Testis (tissue), 3 donors: ENCODE data around the gene PLK3. TPM values are rescaled to one million over a fixed set of nuclear protein-coding genes. Genes with fewer than 3 reads are reported as not detected.

ENCODE experiments used
- DNase-seq: peaks from one replicate; pipeline ENCODE4 v3.0.0-alpha.2; 2019
- H3K27ac ChIP-seq, 2 donors: fragments of 200-600 bp; sonication (generic); one replicate each; pipeline ENCODE4 v1.5.1; 2019
- H3K27me3 ChIP-seq: fragments of 200-600 bp; sonication (generic); one replicate; pipeline ENCODE4 v1.5.1; 2019
- H3K36me3 ChIP-seq: fragments of 200-600 bp; sonication (generic); one replicate; pipeline ENCODE4 v1.5.1; 2017; ENCODE audit warnings: low read depth; ENCODE audit errors: missing control alignments
- H3K4me1 ChIP-seq: fragments of 200-600 bp; sonication (generic); one replicate; pipeline ENCODE4 v1.5.1; 2019
- H3K4me3 ChIP-seq, 2 donors: fragments of 200-600 bp; sonication (generic); one replicate each; pipeline ENCODE4 v1.5.1; 2017 to 2019
- H3K9me3 ChIP-seq: fragments of 200-600 bp; sonication (generic); one replicate; pipeline ENCODE4 v1.5.1; 2017
- POLR2A ChIP-seq: fragments of 450-650 bp; IDR thresholded peaks from one replicate; pipeline ENCODE4 v1.6.1; 2017; ENCODE audit warnings: antibody characterized with exemption, mild to moderate bottlenecking, moderate library complexity
- WGBS, 2 donors: methylation state at CpG; one replicate each; pipeline ENCODE4 v1.1.5; 2018; 5-methylcytosine and 5-hydroxymethylcytosine counted together
- intact Hi-C: fragments of 100-400 bp; cut with DNase I; formaldehyde crosslinking; loops from one replicate; pipeline ENCODE4 v1.15.1; 2023; ENCODE audit warnings: low total_unique reads
- polyA plus RNA-seq: library from polyadenylated mRNA; stranded (reverse); fragments of 350-450 nt; fragmentation: Illumina TruSeq; extraction: RNeasy Lipid Tissue Mini Kit (QIAGEN cat#74804); gene quantifications from one replicate; pipeline ENCODE4 v1.2.3, GENCODE V29; 2014; ENCODE audit warnings: low read depth, low replicate concordance; ENCODE audit not compliant: insufficient read depth
- total RNA-seq, 2 donors: library from RNA; depleted of rRNA; stranded (reverse); fragments of >200 nt; gene quantifications; one replicate each; pipeline ENCODE4 v1.2.3, GENCODE V29; 2016
- TF ChIP-seq, protein P1 (sequence below), 3 experiments: fragments of 450-650 bp in 2 of 3; fragments of 200-600 bp in 1 of 3; sonication (generic) in 1 of 3; IDR thresholded peaks; one replicate each; pipeline ENCODE4 v1.5.1; 2016 to 2019; ENCODE audit warnings: antibody characterized with exemption in 3 of 3, mild to moderate bottlenecking in 2 of 3, moderate library complexity in 1 of 3

Gene PLK3
- total and polyA plus RNA-seq, 3 donors from 2014 or later = 7.2 to 17.2 (median 16.4) TPM

DNA sequence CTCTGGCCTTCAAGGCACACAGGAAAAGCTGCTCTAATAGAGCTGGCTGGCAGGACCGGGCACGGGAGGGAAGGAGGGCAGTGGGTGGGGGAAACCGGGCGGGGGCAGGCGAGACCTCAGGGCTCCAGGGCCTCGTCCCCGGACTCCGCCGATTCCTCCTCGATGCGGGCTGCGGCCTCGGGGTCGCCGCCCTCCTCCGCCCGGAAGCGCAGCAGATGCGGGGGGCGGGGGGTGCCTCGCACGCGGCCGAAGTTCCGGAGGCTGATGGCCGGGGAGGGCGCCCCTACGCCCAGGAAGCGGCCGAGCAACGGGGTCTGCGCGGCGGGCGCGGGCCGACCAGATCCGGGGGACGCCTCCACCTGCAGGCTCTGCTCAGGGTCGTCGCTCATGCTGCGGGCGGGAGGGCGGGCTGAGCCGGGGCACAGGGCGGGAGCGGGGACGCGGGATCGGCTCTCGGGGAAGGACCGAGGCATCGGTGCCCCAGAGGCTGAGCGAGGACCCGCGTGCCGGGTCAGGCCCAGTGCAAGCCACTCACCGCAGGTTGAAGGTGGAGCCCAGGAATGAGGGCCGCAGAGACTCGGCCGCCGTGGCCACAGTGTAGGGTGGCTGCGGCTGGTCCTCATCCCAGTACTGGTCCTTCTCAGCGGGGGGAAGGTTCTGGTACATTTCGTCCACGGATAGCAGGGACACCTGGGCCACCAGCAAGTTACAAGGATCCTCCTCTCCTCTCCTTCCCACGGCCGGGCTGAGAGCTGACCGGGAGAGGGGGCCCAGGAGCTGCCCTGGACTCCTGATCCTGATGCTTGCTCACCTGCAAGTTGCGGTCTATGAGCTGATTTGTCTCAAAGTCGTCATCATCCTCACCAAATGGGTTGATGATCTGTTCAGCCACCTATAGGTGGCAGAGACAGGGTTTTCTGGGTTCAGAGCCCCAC, 15.8 kb upstream of the PLK3 start:
- no peak for DNase-seq
- intact Hi-C loops = no loop called here
- H3K4me3 ChIP-seq = peak overlapping the region; percentile 49 to 63
- peaks cover 19% of the 10 kb centered on the region for H3K4me1 ChIP-seq
- no peaks in the 10 kb centered on the region for H3K9me3 ChIP-seq
- no peaks in the 10 kb centered on the region for H3K27me3 ChIP-seq
- no peaks in the 10 kb centered on the region for H3K36me3 ChIP-seq
- TF ChIP-seq, protein P1, sequence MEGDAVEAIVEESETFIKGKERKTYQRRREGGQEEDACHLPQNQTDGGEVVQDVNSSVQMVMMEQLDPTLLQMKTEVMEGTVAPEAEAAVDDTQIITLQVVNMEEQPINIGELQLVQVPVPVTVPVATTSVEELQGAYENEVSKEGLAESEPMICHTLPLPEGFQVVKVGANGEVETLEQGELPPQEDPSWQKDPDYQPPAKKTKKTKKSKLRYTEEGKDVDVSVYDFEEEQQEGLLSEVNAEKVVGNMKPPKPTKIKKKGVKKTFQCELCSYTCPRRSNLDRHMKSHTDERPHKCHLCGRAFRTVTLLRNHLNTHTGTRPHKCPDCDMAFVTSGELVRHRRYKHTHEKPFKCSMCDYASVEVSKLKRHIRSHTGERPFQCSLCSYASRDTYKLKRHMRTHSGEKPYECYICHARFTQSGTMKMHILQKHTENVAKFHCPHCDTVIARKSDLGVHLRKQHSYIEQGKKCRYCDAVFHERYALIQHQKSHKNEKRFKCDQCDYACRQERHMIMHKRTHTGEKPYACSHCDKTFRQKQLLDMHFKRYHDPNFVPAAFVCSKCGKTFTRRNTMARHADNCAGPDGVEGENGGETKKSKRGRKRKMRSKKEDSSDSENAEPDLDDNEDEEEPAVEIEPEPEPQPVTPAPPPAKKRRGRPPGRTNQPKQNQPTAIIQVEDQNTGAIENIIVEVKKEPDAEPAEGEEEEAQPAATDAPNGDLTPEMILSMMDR (IDR thresholded peaks at IDR 0.05) = no peak
- no peak for TF ChIP-seq POLR2A
- WGBS, 2 donors = 6 to 10% methylated on average over 6 to 50 of the region's 71 CpGs
- H3K27ac ChIP-seq = peak overlapping the region in 1 of 2 donors; percentile 36

- TF ChIP-seq POLR2A = no peak
- TF ChIP-seq, protein P1 (IDR thresholded peaks at IDR 0.05) = no peak
- Histone ChIP-seq H3K9me3 (no peaks in the 10 kb centered on the region), H3K4me1 (peaks cover 19% of the 10 kb centered on the region), H3K4me3 (no peak overlapping the region), H3K27ac (no peak overlapping the region), H3K27me3 (no peaks in the 10 kb centered on the region), H3K36me3 (no peaks in the 10 kb centered on the region)
- DNase-seq = no peak
- WGBS, 2 donors = 79 to 82% methylated on average over 6 of the region's 6 CpGs
- intact Hi-C loops = no loop called here
Observed at GRCh38 chr1:44785029-44785380, 15.2 kb upstream of the PLK3 start.

GRCh38 chr1:44785501-44786137, 14.6 kb upstream of the PLK3 start:
- no peaks in the 10 kb centered on the region for H3K27me3 ChIP-seq
- H3K9me3 ChIP-seq = no peaks in the 10 kb centered on the region
- no peaks in the 10 kb centered on the region for H3K36me3 ChIP-seq
- no peak for DNase-seq
- peak overlapping the region in 1 of 2 donors; percentile 60 for H3K4me3 ChIP-seq
- H3K4me1 ChIP-seq = peaks cover 19% of the 10 kb centered on the region
- TF ChIP-seq, protein P1 (IDR thresholded peaks at IDR 0.05) = no peak
- no peak for TF ChIP-seq POLR2A
- WGBS, 2 donors = 20 to 40% methylated on average over 10 to 11 of the region's 11 CpGs
- intact Hi-C loops = no loop called here
- H3K27ac ChIP-seq = no peak overlapping the region

DNA sequence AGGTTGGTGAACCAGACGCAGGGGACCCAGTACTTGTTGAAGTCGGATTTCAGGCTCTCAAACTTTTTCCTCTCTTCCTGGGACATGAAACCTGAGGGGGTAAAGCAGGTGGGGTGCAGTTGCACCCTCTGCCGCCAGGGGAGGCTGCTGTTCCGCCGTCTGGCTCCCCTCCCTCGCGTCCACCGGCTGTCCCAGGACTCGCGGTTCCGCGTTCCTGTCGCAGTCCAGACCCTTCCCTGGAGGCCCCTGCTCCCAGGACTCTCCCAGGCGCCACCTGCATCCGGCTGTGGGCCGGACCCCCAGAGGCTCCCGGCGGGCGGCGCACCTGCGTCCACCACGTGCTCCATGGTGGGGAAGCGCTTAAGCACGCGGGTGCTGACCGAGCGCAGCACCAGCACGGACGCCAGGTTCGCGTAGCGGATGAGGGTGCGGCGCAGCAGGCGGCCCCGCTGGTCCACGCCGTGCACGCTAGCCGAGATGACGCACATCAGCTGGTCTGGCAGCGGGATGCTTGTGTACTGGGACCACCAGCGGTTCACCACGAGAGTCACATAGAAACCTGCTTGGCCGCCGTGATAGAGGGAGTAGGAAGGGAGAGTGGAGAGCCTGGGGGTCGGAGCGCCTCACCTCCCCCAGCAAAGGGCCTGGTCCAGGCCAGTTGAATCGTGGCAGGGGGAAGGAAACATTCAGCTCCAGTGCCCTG, 13.9 kb upstream of the PLK3 start:
- peak; percentile 80 for DNase-seq
- Histone ChIP-seq H3K27ac (peak overlapping the region in 1 of 2 donors; percentile 41), H3K36me3 (no peaks in the 10 kb centered on the region), H3K4me3 (peak overlapping the region; percentile 45 to 60), H3K27me3 (no peaks in the 10 kb centered on the region), H3K9me3 (no peaks in the 10 kb centered on the region), H3K4me1 (peaks cover 19% of the 10 kb centered on the region)
- TF ChIP-seq POLR2A = no peak
- TF ChIP-seq, protein P1 (IDR thresholded peaks at IDR 0.05) = peak; percentile 96 to 100 (median 98)
- intact Hi-C loops = no loop called here
- 5 to 11% methylated on average over 14 to 23 of the region's 49 CpGs for WGBS, 2 donors
